Neutrophil (primary cell): ENCODE measurements around the gene SPRED2.
"Not testable (repeated sequence)": the region's sequence is repeated elsewhere in the genome, so short reads cannot be mapped to it uniquely, and the experiment has no call there.

Experiments
- H3K27ac ChIP-seq: fragments of 200-600 bp; sonication (generic); 2 replicates; pipeline ENCODE4 v1.5.1; 2016; ENCODE audit warnings: mild to moderate bottlenecking, moderate library complexity
- H3K27me3 ChIP-seq: fragments of 200-600 bp; sonication (generic); 2 replicates; pipeline ENCODE4 v1.6.0; 2016; ENCODE audit warnings: mild to moderate bottlenecking
- H3K36me3 ChIP-seq: fragments of 200-600 bp; sonication (generic); 2 replicates; pipeline ENCODE4 v1.5.1; 2017
- H3K4me1 ChIP-seq, 2 experiments: fragments of 200-600 bp in 1 of 2; sonication (generic) in 1 of 2; 1 replicate in 1 of 2; 2 replicates in 1 of 2; pipeline versions ENCODE4 v1.5.1 to v1.6.1; 2013 to 2016; ENCODE audit warnings: low read depth in 1 of 2, low read length in 1 of 2, mild to moderate bottlenecking in 1 of 2, moderate library complexity in 1 of 2; ENCODE audit not compliant: control insufficient read depth in 1 of 2, insufficient read depth in 1 of 2
- H3K4me3 ChIP-seq, 2 experiments: fragments of 200-600 bp in 1 of 2; sonication (generic) in 1 of 2; 1 replicate in 1 of 2; 2 replicates in 1 of 2; pipeline ENCODE4 v1.5.1; 2013 to 2016; ENCODE audit warnings: low read depth in 1 of 2, low read length in 1 of 2, mild to moderate bottlenecking in 1 of 2, moderate library complexity in 1 of 2
- H3K9me3 ChIP-seq: fragments of 200-600 bp; sonication (generic); 2 replicates; pipeline ENCODE4 v1.5.1; 2016
- CTCF ChIP-seq: fragments of 200-600 bp; sonication (generic); IDR thresholded peaks from 2 replicates; pipeline ENCODE4 v1.5.1; 2016; ENCODE audit warnings: antibody characterized with exemption

Gene SPRED2

DNA sequence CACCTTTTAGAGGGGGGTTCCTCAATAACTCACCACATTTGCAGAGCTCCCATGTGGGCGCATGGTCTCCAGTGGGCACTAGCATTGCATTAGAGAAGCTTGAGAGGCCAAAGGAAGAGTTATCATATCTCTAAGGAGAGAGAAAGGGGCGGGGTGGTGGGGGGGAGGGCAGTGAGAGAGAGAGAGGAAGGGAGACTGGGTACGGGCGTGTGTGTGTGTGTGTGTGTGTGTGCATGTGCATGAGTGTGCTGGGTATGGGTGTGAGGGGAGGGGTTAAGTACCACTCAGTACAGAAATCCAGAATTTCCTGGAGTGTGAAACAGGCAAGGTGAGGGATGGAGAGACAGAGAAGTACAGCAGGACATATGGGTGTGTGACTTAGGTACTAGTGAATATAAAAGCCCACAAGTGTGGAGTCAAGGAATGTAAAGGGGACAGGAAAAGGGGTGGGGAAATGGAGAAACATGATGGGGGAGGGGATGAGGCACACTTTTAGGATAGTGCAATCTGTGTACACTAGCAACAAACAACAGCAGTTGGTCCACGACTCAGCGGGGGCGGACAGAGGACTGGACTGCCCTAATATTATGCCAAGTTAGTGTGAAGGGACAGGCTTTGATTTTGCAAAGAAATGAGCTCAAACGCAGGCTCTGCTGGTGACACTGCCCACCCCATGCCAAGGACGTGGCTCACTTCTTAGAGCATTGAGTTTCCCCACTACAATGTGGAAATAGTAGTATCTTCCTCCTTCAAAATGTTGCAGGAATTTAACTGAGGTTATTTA lies 91.3 kb downstream of the SPRED2 start:
- TF ChIP-seq CTCF, result no peak

GRCh38 chr2:65339648-65340047 lies 92.8 kb downstream of the SPRED2 start:
- Histone ChIP-seq H3K9me3 (no peaks in the 10 kb centered on the region), H3K27ac (no peak overlapping the region), H3K4me3 (no peak overlapping the region), H3K36me3 (no peaks in the 10 kb centered on the region), H3K4me1 (peaks cover 0 to 4% of the 10 kb centered on the region in 2 experiments), H3K27me3 (no peaks in the 10 kb centered on the region)
- TF ChIP-seq CTCF, result no peak

More for the DNA sequence above, 91.3 kb downstream of the SPRED2 start:
- H3K27me3 ChIP-seq, result no peaks in the 10 kb centered on the region
- H3K4me1 ChIP-seq, result peaks cover 0 to 4% of the 10 kb centered on the region in 2 experiments
- no peaks in the 10 kb centered on the region for H3K36me3 ChIP-seq
- H3K27ac ChIP-seq, result no peak overlapping the region
- no peaks in the 10 kb centered on the region for H3K9me3 ChIP-seq
- H3K4me3 ChIP-seq, result no peak overlapping the region

- not testable (repeated sequence) for H3K36me3 ChIP-seq, H3K27me3 ChIP-seq, H3K4me3 ChIP-seq, H3K9me3 ChIP-seq, H3K27ac ChIP-seq, H3K4me1 ChIP-seq
These were observed 93.4 kb downstream of the SPRED2 start for GRCh38 chr2:65338830-65339495.

GRCh38 chr2:65337915-65338314 lies 94.5 kb downstream of the SPRED2 start:
- H3K27me3 ChIP-seq, H3K36me3 ChIP-seq, H3K4me1 ChIP-seq, H3K9me3 ChIP-seq, H3K4me3 ChIP-seq, H3K27ac ChIP-seq: not testable (repeated sequence)

GRCh38 chr2:65334714-65335113 lies 97.7 kb downstream of the SPRED2 start:
- Histone ChIP-seq H3K27me3 (no peaks in the 10 kb centered on the region), H3K4me1 (no peaks in the 10 kb centered on the region), H3K9me3 (no peaks in the 10 kb centered on the region), H3K36me3 (peaks cover 3% of the 10 kb centered on the region), H3K27ac (no peak overlapping the region), H3K4me3 (no peak overlapping the region)
- TF ChIP-seq CTCF, result no peak

- H3K9me3 ChIP-seq, result no peaks in the 10 kb centered on the region
- no peak overlapping the region for H3K27ac ChIP-seq
- H3K27me3 ChIP-seq, result no peaks in the 10 kb centered on the region
- H3K4me3 ChIP-seq, result no peak overlapping the region
- peaks cover 3% of the 10 kb centered on the region for H3K36me3 ChIP-seq
- H3K4me1 ChIP-seq, result no peaks in the 10 kb centered on the region
- no peak for TF ChIP-seq CTCF
These were observed 100.9 kb downstream of the SPRED2 start for GRCh38 chr2:65331336-65332025.
